NCI-H1092 treated with DMSO at 0.1 percent for 48 hours (cell line): ENCODE results near the gene C6orf120.
"Not testable (repeated sequence)": the region's sequence is repeated elsewhere in the genome, so short reads cannot be mapped to it uniquely, and the experiment has no call there.

ENCODE experiments used
- DNase-seq: peaks from one replicate; lab custom pipeline; 2025; lab: John Stamatoyannopoulos, UW

C6orf120 gene

DNA sequence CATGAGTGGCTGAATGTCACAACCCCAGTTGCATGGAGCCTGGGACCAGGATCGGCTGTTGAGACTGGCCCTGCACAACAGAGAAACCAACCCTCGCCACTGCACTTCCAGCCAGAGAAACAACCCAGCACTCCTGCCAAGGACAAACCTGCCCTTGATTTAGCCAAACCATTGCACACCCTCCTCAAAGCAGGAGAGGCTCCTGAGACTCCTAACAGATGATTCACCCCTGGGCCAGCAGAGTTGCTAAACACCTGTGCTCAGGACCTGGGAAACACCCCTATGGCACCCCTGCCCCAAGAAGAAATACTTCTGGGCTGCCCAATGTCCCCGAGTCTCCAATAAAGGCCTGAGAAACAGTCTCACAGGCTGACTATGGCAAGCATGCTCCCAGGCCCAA is 17.9 kb upstream of the C6orf120 start:
- no peak for DNase-seq

DNA sequence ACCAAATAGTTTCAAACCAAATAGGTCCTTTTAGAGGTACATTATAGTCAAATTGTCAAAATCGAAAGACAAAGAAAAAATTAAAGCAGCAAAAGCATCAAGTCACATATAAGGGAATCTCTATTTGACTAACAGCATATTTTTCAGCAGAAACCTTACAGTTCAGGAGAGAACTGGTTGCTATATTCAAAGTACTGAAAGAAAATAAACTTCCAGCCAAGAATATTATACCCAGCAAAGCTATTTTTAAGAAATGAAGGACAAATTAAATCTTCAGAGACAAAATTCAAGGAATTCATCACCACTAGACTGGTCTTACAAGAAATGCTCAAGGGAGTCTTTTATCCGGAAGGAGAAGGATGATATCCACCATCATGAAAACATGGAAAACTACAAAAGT is 16.1 kb upstream of the C6orf120 start:
- DNase-seq, result no peak

DNA sequence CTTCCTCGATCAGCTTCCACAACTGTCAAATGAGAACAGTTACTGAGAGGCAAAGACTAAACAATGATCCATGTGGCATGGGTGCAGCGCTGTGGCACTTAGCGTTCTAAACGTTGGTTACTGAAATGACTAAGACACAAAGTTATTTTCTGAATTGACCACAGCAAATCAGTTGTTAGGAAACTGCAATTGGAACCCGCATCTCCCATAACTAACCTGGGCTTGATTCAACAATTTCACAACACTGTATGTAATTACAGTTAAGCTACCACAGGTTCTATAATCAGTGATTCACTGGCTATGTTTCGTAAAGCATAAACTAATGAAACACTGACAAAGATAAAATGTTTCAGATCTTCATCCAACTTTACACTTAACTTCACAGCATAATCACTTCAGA is 12.6 kb upstream of the C6orf120 start:
- DNase-seq, result no peak

DNA sequence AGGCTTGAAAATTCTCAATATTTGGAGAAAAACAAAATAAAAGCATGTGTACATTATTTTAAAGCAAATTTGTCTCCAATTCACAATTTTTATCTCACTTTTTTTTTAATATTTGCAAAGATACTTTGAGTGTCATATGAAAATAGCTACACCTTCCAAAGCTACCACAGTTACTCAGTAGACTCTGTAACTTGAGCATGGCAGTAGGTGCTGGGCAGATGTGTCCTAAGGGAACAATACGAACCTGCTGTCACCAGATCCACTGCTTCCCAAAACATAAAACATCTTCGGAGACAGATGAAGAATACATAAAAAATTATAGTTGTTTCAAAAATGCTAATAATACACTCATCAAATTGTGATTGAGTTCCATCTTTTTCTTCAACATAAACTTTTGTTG is 10.7 kb upstream of the C6orf120 start:
- no peak for DNase-seq

DNA sequence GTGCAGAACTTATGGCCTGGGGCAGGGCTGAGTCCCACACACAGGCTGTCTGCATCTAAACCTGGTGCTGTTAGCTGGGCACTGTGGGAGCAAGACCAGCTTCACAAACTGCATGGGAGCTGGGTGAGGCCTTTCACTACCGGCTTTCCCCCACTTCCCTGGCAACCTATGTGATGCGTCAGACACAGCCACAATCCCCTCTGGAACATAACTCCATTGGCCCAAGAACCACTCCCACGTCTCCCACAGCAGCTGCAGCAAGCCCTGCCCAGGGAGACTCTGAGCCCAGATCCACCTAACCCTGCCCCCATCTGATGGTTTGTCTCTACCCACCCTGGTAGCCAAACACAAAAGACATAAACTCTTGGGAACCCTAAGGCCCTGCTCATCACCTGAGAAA is 9.4 kb upstream of the C6orf120 start:
- no peak for DNase-seq

DNA sequence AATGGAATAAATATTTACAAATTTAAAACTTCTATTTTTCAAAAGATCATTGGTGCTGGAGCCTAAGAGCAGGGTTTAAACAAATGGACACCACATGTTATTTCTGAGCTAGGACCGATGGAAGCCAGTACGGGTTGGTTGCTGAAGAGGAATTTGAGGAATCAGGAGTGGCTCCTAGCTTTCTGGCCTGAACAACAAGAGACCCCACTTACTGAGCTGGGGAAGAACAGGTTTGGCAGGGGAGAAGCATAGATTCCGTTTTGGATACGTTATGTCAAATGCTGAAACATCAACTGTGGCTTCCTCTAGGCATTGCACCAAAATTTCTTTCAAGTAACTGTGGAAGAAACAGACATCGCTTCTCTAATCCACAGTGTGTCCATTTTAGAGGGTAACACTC is 6.8 kb upstream of the C6orf120 start:
- DNase-seq, result no peak

DNA sequence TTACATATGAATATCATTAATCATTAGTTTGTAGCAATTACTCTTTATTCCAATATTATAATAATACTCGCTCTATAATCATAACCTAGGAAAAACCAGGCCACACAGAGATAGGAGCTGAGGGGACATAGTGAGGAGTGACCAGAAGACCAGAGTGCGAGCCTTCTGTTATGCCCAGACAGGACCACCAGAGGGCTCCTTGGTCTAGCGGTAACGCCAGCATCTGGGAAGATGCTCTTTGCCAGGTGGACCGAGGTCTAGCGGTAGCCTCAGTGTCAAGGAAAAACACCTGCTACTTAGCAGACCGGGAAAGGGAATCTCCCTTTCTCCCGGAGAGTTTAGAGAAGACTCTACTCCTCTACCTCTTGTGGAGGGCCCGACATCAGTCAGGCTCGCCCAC is 4.8 kb upstream of the C6orf120 start:
- DNase-seq, result not testable (repeated sequence)

DNA sequence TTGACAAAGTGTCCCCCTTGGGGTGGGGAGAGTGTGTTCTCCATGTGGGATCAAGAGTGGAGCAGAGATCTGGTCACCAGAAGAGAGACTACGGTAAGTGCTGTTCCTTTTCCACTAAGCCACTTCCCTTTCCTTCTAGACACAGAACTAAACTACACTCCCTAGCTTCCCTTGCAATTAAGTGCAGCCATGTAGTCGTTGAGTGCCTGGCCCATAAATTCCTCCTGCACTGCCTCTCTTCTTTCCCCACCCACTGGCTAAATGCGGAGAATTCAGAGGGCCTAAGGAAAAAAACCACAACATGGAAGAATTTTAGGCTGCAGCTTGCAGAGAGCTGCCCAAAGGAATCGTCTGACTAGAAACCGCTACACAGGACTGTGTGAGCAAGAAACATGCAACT is 1.6 kb upstream of the C6orf120 start:
- DNase-seq, result no peak

DNA sequence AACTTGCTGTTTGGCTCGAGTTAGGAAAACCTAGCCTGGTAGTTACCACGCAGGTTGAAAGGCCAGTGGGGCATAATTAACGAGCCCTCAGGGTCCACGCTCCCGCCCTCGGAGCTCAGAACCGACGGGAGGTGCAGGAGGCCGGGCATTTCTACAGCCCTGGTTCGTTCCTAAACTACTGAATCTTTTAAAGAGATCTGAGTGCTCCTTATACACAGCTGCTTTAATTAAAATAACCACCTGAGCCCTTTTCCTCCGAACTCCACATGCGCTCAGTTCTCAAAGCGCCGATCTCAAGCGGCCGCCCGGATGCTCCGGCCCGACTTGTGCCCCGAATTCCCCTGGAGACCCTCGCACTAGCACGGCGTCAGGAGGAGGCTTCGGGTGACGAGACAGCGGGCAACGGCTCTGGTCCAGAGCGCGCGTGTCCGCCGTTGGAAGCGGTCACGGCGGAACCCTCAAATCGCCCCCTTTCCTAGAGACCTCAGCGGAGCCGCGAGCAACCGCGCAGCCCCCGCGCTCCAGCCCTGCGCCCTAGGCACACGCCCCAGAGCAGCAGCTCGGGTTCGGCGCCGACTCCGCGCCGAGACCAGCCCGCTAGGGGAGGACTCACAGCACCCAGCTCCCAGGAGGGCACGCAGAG is 494 bp upstream of the C6orf120 start:
- DNase-seq, result peak; percentile 69

DNA sequence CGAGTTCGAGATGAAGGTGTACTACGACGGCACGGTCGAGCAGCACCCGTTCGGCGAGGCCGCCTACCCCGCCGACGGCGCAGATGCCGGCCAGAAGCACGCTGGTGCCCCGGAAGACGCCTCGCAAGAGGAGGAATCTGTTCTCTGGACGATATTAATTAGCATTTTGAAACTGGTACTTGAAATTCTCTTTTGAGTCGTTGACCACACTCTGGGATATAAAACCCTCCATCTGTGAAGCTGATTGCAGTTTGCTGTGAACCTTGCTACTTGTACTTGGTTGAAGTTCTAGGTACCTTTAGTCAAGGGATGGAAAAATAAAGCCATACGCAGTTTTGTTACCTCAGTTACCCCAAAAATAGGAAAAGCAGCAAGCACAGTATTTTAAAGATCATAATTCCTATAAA is 917 bp downstream of the C6orf120 start:
- no peak for DNase-seq

DNA sequence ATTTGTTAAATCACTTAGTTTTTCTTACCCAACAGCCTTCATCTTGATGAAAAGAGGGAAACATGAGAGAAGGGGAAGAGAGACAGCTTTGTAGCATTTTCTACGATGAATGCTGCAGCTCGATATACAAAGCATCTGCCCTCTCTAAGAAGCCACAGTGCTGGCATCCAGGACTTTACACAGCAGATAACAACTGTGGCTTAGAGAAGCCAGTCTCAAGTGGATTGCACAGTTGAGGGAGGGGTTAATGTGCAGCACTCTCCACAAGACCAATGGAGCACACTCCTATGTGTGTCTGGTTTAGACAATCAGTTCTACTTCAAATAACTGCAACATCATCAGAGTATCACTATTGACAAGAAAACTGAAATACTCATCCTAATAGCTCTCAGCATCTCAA is 5.8 kb downstream of the C6orf120 start:
- no peak for DNase-seq

DNA sequence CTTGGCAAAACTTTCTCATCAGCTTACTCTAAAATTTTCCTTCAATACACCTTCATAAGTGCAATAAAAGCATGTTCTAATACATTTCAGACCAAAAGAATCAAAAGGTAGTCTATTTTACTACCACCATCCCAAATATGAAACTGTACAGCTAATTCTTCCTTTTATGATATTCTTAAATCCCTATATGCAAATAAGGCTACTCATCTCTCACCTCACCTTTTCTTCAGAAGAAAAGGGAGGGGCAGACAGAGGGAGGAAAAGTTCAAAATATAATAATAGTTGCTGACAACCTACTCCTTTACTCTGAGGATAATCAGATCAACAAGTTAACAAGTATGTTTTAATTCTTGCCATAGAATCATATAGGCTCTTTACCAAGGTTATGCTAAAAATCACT is 7.4 kb downstream of the C6orf120 start:
- no peak for DNase-seq

DNA sequence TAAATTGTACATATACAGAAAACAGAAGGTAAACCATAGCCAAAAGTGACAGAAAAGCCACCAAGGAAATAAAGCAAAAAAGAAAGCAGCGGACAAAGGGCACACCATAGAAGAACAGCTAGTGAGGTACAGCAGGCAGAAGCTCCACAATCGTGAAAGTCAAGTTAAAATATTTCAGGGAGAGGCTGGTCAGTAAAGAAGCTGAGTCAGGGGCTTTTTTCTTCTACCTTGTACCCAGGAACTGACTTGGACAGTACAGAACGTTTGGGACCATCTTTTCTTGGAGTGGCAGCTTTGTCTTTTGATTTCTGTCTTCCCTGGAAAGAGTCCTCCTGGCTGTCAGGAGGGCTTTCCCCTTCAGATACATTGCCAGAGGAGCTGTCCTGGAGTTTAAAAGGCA is 8.1 kb downstream of the C6orf120 start:
- DNase-seq, result no peak

DNA sequence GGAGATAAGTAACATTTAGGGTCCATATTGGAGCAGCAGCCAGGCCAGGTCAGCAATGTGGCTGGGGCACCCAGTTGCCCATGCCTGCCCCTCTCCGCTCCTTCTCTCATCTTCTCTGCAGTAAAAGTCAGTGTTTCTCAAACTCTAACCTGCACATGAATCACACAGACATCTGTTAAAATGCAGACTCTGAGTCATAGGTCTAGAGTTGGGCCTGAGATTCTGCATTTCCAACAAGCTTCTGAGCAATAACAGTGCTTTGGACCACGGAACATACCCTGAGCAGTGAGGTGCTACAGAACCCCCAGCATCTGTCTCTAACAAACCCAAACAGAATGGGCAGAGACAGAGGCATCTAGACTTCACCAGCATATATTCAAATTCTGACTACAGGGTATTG is 12.3 kb downstream of the C6orf120 start:
- no peak for DNase-seq

DNA sequence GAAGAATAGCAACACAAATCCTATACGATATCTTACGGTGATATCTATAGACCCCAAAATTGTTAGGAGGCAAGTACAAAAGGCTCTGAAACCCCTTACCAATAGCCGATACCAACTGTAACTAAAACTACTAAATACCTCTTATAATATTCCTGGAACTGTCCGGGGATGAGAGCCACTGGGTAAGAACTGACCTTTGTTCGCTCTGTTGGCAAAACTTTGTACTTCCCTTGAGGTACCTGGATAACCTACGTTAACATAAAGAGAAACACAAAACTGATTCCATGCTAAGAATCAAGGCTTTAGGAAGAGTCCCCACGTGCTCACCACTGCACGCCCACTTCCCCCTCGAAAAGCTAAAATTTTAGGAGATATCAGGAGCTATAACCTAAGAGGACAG is 12.7 kb downstream of the C6orf120 start:
- no peak for DNase-seq

DNA sequence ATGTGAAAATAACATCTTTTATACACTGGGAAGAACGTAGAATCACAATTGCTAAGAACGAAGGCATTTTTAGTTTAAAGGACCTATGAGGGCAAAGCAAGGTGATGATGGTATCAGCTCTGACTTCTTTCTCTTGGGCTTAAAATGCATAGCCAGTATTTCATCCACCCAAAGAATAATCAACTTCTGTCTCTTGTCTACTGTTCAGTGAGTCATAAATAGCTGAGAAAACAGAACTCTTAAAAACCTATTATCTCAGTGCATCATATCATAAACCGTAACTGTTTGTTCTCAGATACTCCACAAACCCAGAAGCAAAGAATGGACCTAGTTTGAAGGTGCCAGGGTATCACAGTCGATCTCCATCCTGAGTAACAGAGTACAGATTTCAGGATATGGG is 17.2 kb downstream of the C6orf120 start:
- DNase-seq, result no peak

DNA sequence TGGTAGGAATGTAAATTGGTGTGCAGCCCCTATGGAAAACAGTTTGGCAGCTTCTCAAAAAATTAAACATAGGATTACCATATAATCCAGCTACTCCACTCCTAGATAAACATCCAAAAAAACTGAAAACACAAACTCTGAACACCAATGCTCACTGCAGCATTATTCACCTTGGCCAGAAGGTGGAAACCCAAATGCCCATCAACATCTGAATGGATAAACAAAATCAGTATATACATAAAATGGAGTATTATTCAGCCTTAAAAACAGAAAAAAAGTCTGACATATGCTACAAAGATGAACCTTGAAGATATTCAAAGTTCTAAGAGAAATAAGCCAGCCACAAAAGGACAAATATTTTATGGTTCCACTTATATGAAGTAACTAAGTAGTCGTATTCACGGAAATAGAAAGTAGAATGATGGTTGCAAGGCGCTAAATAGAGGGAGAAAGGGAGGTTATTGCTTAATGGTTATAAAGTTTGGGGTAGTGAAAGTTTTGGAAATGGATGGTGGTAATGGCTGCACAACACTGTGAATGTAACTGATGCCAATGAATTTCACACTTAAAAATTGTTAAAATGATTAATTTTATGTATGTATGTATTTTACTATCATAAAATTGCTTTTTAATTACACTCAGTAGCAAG is 18.4 kb downstream of the C6orf120 start:
- DNase-seq, result no peak

DNA sequence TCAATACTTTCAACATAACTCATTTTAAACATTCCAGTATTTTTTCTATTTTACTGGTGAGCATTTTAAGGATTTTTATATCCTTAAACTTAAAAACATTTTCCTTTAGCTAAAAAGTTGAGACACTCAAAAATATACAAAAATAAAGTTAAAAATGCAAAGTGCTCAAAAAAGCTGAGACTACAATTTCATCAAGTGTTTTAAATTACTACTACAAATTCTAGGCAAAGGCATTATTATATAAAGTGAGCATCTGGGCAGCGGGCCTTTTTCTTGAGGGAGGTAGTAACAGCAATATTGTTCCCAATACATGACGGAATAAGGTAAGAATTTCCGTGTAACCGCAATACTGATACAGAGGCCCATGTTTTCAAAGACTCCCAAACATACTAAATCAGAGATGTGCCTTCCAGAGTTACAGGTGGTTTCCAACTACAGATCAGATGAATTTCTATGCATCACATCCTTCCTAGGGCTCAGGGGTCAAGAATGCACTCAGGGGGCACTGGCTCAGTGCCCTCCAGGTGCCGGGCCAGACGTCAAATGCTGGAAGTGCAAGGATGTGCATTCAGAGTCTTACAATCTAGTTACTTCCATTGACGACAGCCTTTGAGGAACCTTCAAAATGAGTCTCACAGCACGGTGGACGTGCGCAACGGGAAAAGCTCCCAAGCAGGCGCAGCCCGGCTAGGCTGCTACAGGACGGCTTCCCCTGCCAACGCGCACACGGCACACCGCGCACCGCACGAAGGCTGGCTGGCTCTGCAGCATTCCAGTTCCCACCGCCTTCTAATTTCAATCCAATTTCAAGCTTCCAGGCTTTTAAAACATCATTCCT is 20.7 kb downstream of the C6orf120 start:
- DNase-seq, result no peak

DNA sequence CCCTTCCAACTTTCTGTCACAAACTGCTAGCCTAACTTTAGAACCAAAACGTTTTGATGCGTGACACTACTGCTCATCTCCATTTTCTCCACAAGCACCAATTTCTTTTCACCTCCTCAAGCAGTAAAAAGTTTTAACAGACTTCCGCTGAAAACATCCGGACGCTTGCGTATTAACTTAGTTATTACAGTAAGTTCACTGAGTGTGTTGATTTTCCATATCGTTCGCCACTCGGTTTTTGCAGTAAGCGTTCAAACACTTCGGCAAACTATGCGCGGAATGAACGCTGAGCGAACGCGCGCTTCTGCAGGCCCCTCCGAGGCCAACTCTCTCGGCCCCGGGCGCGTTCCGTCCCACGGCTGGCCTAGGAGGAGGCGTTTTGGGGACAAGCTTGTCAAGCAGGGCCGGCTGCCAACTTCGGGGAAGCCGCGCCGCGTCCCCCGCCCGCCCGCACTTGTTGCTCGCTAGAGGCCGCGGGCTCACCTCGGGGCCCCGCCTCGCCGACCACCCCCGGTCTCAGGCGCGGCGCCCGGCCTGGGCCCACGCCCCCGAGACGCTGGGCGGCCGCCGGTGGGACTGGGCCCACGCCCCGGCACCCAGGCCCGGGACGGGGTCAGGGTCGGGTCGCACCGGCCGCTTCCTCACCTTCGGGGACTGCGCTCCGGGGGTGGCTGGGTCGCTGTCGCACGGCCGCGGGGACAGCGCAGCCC is 21.4 kb downstream of the C6orf120 start:
- DNase-seq, result peak; percentile 56

DNA sequence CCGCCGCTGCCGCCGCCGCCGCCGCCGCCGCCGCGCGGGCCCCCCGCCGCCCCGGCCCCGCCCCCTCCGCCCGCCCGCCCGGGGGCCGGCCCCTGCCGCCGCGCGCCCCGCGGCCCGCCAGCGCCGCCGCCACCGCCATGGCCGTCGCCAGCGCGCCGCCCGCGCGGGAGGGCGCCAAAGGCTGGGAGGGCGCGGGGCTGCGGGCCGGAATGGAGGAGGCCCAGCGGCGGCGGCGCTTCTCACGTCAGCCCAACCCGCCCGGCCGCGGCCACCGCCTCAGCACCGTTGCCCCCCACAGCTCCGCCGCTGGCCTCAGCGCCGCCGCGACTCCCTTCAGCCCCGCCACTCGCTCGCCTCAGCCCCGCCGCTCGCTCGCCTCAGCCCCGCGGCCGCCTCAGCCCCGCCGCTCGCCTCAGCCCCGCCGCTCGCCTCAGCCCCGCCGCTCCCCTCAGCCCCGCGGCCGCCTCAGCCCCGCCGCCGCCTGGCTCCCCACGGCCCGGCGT is 22.1 kb downstream of the C6orf120 start:
- DNase-seq, result peak; percentile 85

DNA sequence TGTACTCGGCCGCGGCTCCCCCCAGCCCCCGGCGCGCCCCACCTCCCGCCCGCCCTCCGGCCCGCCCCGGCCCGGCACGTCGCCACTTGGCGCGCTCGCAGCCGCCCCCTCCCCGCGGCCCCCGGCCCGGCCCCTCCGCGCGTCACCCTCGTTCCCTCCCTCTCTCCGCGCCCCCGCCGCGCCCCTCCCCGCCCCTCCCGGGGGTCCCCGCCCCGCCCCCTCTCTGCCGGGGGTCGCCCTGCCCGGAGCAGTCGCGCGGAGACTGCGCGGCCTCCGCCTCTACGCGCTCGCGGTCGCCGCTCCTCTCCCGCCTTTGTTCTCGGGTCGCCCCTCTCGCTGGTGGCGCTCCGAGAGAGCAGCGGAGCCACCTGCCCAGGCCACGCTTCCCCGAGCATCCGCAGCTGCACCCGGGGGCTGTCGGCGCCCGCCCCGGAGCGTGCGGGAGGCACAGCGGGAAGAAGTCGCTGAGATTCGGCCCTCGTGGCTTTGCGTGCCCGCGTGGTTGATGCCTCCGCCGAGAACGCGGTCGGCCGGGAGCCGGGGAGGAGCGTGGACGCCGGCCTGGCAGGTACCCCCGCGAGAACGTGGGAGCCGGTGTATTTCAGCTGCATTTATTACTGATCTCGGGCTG is 22.7 kb downstream of the C6orf120 start, which contains the start of gene PHF10:
PHF10 (minus strand) TSS at position 7 of the 631 bp plus-strand sequence. CDS start 569 bp downstream, outside the sequence.
- DNase-seq, result peak; percentile 90
